Measurements from ENCODE around the gene NSFL1C.

GRCh38 chr20:1489764-1490436 is 23.3 kb upstream of the NSFL1C start:
- TF ChIP-seq CTCF (conservative IDR thresholded peaks at IDR 0.05) (no peak), EZH2 (IDR thresholded peaks at IDR 0.05; ENCODE audit: low read depth) (no peak)
